Nephron (organoid): ENCODE results near the gene NOSTRIN.

Experiments used
- H3K27ac Mint-ChIP-seq, 3 experiments: 2 replicates each; pipeline ENCODE4 v1.8.0; 2020; ENCODE audit warnings: mixed read lengths in 3 of 3, mild to moderate bottlenecking in 2 of 3, moderate library complexity in 1 of 3
- H3K27me3 Mint-ChIP-seq: 2 replicates; pipeline ENCODE4 v1.8.0; 2021; ENCODE audit warnings: low read depth, mild to moderate bottlenecking, moderate library complexity, mixed read lengths
- H3K36me3 Mint-ChIP-seq: 2 replicates; pipeline ENCODE4 v1.8.0; 2020; ENCODE audit warnings: low read depth, mixed read lengths
- H3K4me1 Mint-ChIP-seq: 2 replicates; pipeline ENCODE4 v1.8.0; 2020; ENCODE audit warnings: mixed read lengths
- H3K4me3 Mint-ChIP-seq, 3 experiments: 2 replicates each; pipeline ENCODE4 v1.8.0; 2020; ENCODE audit warnings: mild to moderate bottlenecking in 3 of 3, mixed read lengths in 3 of 3, moderate library complexity in 2 of 3
- H3K9me3 Mint-ChIP-seq: 2 replicates; pipeline ENCODE4 v1.8.0; 2020; ENCODE audit warnings: mixed read lengths
- TF ChIP-seq, protein P1 (sequence below), 3 experiments: fragments of 200-600 bp; sonication (generic); IDR thresholded peaks; one replicate each; pipeline ENCODE4 v1.5.0; 2021; ENCODE audit warnings: antibody characterized with exemption in 3 of 3; ENCODE audit not compliant: unreplicated experiment in 3 of 3

The NOSTRIN gene

GRCh38 chr2:168913495-168913894 is 111.1 kb downstream of the NOSTRIN start:
- no peaks in the 10 kb centered on the region for H3K9me3 Mint-ChIP-seq
- peaks cover 31% of the 10 kb centered on the region for H3K27me3 Mint-ChIP-seq
- TF ChIP-seq, protein P1, sequence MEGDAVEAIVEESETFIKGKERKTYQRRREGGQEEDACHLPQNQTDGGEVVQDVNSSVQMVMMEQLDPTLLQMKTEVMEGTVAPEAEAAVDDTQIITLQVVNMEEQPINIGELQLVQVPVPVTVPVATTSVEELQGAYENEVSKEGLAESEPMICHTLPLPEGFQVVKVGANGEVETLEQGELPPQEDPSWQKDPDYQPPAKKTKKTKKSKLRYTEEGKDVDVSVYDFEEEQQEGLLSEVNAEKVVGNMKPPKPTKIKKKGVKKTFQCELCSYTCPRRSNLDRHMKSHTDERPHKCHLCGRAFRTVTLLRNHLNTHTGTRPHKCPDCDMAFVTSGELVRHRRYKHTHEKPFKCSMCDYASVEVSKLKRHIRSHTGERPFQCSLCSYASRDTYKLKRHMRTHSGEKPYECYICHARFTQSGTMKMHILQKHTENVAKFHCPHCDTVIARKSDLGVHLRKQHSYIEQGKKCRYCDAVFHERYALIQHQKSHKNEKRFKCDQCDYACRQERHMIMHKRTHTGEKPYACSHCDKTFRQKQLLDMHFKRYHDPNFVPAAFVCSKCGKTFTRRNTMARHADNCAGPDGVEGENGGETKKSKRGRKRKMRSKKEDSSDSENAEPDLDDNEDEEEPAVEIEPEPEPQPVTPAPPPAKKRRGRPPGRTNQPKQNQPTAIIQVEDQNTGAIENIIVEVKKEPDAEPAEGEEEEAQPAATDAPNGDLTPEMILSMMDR (IDR thresholded peaks at IDR 0.05; ENCODE audit: unreplicated experiment in 3 of 3): no peak
- H3K4me1 Mint-ChIP-seq: no peaks in the 10 kb centered on the region
- H3K4me3 Mint-ChIP-seq: no peak overlapping the region
- H3K36me3 Mint-ChIP-seq: no peaks in the 10 kb centered on the region
- no peak overlapping the region for H3K27ac Mint-ChIP-seq
